ENCODE results near the gene SNAPC1. TPM values are rescaled to one million over a fixed set of nuclear protein-coding genes. Genes with fewer than 3 reads are reported as not detected.

The SNAPC1 gene
- total RNA-seq, 1 experiment from 2014 or later = 8.6 TPM

DNA sequence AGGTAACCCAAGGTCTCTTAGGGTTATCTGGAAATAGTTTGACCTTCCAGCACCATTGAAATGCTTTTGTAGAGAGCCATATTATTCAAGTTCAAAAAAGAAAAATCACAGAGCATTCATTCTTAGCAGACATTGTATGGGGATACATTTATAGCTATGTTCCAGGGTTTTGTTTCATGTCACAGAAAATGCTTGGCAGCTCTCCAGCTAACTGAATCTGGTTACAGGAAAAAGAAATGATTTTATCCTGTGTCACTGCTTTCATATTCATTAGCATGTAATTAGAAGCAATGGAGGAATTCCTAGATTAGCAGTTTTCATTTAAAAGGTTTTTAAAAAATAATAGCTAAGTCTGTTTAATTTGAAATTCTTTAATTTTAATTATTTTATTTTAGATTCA, 78.9 kb downstream of the SNAPC1 start:
- DNase-seq (ENCODE audit: low read depth, low spot score) (no peak), ATAC-seq (no peak)
- no TSS peak for BruUV-seq (replicated peaks)
- Histone ChIP-seq H3K36me3 (ENCODE audit: control insufficient read depth, insufficient read depth, low read length) (no peaks in the 10 kb centered on the region), H3K27me3 (ENCODE audit: control insufficient read depth, insufficient read depth, low read length) (no peaks in the 10 kb centered on the region; the same call in 1 of the 2 replicates), H3K4me1 (ENCODE audit: control insufficient read depth, insufficient read depth, low read length) (no peaks in the 10 kb centered on the region), H3K4me3 (ENCODE audit: low read depth in 2 of 2, low read length in 2 of 2) (no peak overlapping the region), H3K27ac (ENCODE audit: low read length) (no peak overlapping the region), H3K9me3 (ENCODE audit: control insufficient read depth, insufficient read depth, low read depth, low read length) (no peaks in the 10 kb centered on the region)
- ChIA-PET POLR2A (no interaction called here), CTCF (no interaction called here)
- in situ Hi-C loops (cut with HindIII; ENCODE audit: low pct_unique_long_range_greater_than_20kb, low sequenced_read_pairs) (no loop called here), intact Hi-C loops (cut with micrococcal nuclease; ENCODE audit: unreplicated experiment) (no loop called here)
- TF ChIP-seq SIN3A (IDR thresholded peaks at IDR 0.05; ENCODE audit: borderline replicate concordance, insufficient read depth, low read depth, low read length) (no peak), CTCF (IDR thresholded peaks at IDR 0.05) (no peak), TCF7L2 (IDR thresholded peaks at IDR 0.05; ENCODE audit: low read depth, low read length) (no peak), POLR2AphosphoS5 (IDR thresholded peaks at IDR 0.05; ENCODE audit: low read depth, low read length) (no peak)
- TF ChIP-seq, protein P1, sequence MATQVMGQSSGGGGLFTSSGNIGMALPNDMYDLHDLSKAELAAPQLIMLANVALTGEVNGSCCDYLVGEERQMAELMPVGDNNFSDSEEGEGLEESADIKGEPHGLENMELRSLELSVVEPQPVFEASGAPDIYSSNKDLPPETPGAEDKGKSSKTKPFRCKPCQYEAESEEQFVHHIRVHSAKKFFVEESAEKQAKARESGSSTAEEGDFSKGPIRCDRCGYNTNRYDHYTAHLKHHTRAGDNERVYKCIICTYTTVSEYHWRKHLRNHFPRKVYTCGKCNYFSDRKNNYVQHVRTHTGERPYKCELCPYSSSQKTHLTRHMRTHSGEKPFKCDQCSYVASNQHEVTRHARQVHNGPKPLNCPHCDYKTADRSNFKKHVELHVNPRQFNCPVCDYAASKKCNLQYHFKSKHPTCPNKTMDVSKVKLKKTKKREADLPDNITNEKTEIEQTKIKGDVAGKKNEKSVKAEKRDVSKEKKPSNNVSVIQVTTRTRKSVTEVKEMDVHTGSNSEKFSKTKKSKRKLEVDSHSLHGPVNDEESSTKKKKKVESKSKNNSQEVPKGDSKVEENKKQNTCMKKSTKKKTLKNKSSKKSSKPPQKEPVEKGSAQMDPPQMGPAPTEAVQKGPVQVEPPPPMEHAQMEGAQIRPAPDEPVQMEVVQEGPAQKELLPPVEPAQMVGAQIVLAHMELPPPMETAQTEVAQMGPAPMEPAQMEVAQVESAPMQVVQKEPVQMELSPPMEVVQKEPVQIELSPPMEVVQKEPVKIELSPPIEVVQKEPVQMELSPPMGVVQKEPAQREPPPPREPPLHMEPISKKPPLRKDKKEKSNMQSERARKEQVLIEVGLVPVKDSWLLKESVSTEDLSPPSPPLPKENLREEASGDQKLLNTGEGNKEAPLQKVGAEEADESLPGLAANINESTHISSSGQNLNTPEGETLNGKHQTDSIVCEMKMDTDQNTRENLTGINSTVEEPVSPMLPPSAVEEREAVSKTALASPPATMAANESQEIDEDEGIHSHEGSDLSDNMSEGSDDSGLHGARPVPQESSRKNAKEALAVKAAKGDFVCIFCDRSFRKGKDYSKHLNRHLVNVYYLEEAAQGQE (IDR thresholded peaks at IDR 0.05; ENCODE audit: insufficient read depth in 1 of 2, low read depth in 2 of 2, low read length in 1 of 2) = no peak

Other genes starting within 250 kb of the SNAPC1 start
- 83.4 TPM for gene HIF1A, start 66.9 kb upstream of the SNAPC1 start, total RNA-seq (2021; ENCODE audit: unreplicated experiment)
- 0.31 TPM for gene SYT16, start 50.3 kb downstream of the SNAPC1 start, total RNA-seq (2021; ENCODE audit: unreplicated experiment)